Measurements from ENCODE around the gene SMPD3.

Gene SMPD3

DNA sequence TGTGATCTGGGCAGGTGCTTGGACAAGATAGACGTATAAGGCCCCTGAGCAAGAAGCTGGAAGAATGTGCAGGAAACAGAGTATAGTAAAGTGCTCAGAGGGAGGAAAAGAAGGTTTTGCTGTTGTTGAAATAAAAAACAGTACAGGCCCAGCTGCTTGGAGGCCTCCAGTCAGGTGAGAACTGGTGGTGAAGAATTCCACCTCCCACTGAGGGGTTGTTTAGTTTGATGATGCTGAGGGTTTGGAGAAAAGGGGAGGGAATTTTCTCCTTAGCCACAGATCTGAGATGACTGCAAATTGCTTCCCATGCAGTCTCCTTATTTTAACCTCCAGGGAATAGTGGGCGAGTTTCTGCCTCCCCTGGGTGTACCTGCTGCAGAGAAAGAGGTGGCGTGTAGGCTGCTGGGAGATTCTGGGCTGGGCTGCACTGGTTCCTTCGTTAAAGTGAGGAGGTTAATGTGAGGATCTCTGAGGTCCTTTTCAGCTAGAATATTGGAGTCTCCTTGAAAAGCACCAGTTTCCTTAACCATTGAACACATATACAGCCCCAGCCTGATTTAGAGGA, 25.8 kb downstream of the SMPD3 start:
- no peak for TF ChIP-seq GABPA (IDR thresholded peaks at IDR 0.05; ENCODE audit: low read depth)
- no peak for TF ChIP-seq POLR2AphosphoS5 (IDR thresholded peaks at IDR 0.05; ENCODE audit: low read depth)
- no peak for TF ChIP-seq SPI1 (IDR thresholded peaks at IDR 0.05; ENCODE audit: borderline replicate concordance, low read depth)
- TF ChIP-seq, protein P1, sequence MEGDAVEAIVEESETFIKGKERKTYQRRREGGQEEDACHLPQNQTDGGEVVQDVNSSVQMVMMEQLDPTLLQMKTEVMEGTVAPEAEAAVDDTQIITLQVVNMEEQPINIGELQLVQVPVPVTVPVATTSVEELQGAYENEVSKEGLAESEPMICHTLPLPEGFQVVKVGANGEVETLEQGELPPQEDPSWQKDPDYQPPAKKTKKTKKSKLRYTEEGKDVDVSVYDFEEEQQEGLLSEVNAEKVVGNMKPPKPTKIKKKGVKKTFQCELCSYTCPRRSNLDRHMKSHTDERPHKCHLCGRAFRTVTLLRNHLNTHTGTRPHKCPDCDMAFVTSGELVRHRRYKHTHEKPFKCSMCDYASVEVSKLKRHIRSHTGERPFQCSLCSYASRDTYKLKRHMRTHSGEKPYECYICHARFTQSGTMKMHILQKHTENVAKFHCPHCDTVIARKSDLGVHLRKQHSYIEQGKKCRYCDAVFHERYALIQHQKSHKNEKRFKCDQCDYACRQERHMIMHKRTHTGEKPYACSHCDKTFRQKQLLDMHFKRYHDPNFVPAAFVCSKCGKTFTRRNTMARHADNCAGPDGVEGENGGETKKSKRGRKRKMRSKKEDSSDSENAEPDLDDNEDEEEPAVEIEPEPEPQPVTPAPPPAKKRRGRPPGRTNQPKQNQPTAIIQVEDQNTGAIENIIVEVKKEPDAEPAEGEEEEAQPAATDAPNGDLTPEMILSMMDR (IDR thresholded peaks at IDR 0.05; ENCODE audit: insufficient read depth, low read length): no peak
- TF ChIP-seq, protein P2, sequence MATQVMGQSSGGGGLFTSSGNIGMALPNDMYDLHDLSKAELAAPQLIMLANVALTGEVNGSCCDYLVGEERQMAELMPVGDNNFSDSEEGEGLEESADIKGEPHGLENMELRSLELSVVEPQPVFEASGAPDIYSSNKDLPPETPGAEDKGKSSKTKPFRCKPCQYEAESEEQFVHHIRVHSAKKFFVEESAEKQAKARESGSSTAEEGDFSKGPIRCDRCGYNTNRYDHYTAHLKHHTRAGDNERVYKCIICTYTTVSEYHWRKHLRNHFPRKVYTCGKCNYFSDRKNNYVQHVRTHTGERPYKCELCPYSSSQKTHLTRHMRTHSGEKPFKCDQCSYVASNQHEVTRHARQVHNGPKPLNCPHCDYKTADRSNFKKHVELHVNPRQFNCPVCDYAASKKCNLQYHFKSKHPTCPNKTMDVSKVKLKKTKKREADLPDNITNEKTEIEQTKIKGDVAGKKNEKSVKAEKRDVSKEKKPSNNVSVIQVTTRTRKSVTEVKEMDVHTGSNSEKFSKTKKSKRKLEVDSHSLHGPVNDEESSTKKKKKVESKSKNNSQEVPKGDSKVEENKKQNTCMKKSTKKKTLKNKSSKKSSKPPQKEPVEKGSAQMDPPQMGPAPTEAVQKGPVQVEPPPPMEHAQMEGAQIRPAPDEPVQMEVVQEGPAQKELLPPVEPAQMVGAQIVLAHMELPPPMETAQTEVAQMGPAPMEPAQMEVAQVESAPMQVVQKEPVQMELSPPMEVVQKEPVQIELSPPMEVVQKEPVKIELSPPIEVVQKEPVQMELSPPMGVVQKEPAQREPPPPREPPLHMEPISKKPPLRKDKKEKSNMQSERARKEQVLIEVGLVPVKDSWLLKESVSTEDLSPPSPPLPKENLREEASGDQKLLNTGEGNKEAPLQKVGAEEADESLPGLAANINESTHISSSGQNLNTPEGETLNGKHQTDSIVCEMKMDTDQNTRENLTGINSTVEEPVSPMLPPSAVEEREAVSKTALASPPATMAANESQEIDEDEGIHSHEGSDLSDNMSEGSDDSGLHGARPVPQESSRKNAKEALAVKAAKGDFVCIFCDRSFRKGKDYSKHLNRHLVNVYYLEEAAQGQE (IDR thresholded peaks at IDR 0.05; ENCODE audit: insufficient replicate concordance, low read depth): no peak
- H3K4me3 ChIP-seq (replicated peaks; ENCODE audit: insufficient read depth, low read length): no peak overlapping the region
- no peak overlapping the region for H3K27ac ChIP-seq (replicated peaks)
- DNase-seq (ENCODE audit: low read depth in 1 of 2, low spot score in 1 of 2): no peak
- H3K27me3 ChIP-seq (ENCODE audit: insufficient read depth, poor library complexity, severe bottlenecking): no peaks in the 10 kb centered on the region

DNA sequence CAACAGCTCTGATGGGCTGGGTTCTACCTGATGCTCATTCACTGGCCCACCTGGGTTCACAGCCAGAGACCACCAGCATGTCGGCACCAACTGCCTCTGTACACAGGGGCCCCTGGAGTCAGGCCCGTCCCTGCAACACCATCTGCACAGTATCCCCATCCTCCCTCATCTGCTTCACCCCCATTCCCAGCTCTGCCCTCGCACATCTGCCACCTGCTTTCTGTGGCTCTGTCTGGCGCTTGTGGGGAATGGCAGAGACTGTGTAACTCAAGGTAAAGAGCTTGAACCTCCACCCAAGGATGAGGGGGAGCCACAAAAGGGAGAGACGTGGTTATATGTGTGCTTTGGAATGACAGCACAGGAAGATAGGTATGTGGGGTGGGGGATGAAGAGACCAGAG, 27.2 kb downstream of the SMPD3 start:
- no peak for TF ChIP-seq POLR2AphosphoS5 (IDR thresholded peaks at IDR 0.05; ENCODE audit: low read depth)
- TF ChIP-seq, protein P2 (IDR thresholded peaks at IDR 0.05; ENCODE audit: insufficient replicate concordance, low read depth): no peak
- no peak for TF ChIP-seq SPI1 (IDR thresholded peaks at IDR 0.05; ENCODE audit: borderline replicate concordance, low read depth)
- TF ChIP-seq, protein P1 (IDR thresholded peaks at IDR 0.05; ENCODE audit: insufficient read depth, low read length): no peak
- no peak for TF ChIP-seq GABPA (IDR thresholded peaks at IDR 0.05; ENCODE audit: low read depth)
- H3K27me3 ChIP-seq (ENCODE audit: insufficient read depth, poor library complexity, severe bottlenecking): no peaks in the 10 kb centered on the region
- no peak for DNase-seq (ENCODE audit: low read depth in 1 of 2, low spot score in 1 of 2)
- H3K4me3 ChIP-seq (replicated peaks; ENCODE audit: insufficient read depth, low read length): no peak overlapping the region
- no peak overlapping the region for H3K27ac ChIP-seq (replicated peaks)

DNA sequence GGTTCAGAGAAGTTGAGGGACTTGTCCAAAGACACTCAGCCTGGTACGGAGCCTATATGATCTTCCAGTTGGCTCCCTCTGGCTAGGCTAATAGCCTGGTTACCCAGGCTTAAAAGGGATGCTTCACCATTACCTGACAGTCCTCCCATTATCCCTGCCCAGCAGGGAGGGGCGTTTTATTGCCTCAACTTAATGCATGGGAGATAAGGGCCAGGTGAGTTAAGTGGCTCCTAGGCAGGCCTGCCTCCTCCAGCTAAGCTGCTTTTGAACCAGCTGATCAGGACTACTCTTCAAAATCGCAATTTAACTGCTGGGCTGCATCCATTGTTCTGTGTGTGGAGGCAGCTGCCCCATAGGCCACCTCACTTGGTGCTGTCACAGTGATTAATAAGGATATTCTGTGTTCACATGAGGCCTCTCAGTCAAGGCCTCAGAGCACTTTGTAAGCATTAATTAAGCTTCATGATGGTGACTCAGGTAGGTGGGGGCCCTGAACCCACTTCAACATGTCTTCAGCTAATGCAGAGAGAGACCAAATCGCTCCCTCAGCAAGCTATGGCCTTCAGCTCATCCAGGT, 27.9 kb downstream of the SMPD3 start:
- TF ChIP-seq GABPA (IDR thresholded peaks at IDR 0.05; ENCODE audit: low read depth) (no peak), POLR2AphosphoS5 (IDR thresholded peaks at IDR 0.05; ENCODE audit: low read depth) (no peak), SPI1 (IDR thresholded peaks at IDR 0.05; ENCODE audit: borderline replicate concordance, low read depth) (no peak)
- TF ChIP-seq, protein P1 (IDR thresholded peaks at IDR 0.05; ENCODE audit: insufficient read depth, low read length): no peak
- TF ChIP-seq, protein P2 (IDR thresholded peaks at IDR 0.05; ENCODE audit: insufficient replicate concordance, low read depth): no peak
- Histone ChIP-seq H3K27me3 (ENCODE audit: insufficient read depth, poor library complexity, severe bottlenecking) (no peaks in the 10 kb centered on the region), H3K27ac (replicated peaks) (no peak overlapping the region), H3K4me3 (replicated peaks; ENCODE audit: insufficient read depth, low read length) (no peak overlapping the region)
- DNase-seq (ENCODE audit: low read depth in 1 of 2, low spot score in 1 of 2): no peak

Data from HL-60 (cell line).